Activated naive CD4-positive, alpha-beta T cell (primary cell): ENCODE measurements around the gene C2orf49.

Experiments used
- DNase-seq, 4 experiments: peaks; one replicate each; lab custom pipeline; 2025; lab: John Stamatoyannopoulos, UW

C2orf49 gene

DNA sequence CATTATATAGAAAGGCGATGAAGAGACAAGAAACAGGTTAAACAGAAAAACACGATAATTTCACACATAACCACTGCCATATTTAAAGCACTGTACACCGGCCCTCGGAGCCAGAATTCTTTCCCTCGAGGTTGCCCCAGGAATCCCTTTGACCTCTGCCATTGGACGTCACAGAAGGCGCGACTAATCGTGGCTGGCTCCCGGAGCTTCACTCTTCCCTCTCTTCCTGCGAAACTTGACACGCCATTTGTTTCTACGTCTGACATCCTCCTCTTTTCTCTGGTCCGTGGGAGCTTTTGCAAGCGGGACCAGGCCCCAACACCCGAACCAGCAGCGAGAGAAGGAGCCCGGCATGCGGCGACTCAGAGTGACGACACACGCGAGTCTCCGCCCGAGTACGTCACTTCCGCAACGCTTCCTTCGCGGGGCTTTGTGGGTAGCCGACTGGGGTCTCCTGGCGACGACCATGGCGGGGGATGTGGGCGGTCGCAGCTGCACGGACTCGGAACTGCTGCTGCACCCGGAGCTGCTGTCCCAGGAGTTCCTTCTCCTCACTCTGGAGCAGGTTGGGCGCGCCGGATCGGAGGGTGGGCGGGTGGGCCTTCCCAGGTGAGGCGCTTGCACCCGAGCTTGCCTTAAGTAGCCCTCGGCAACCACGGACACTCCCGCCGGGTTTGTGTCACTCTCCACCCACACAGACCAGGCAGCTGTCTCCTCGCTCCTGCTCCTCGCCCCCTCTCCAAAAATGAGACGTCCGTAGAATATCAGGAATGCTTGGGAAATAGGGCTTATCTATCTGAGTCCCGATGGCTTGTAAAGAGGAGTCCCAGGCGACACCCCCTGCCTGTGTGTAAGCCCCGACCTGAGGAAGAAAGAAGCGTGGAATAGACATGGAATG is at the start of gene C2orf49:
TSS of gene C2orf49 (plus strand) at position 419 of the 898 bp plus-strand sequence. CDS start at position 467, 48 bp downstream.
- peak; percentile 76 to 86 (median 80) for DNase-seq

DNA sequence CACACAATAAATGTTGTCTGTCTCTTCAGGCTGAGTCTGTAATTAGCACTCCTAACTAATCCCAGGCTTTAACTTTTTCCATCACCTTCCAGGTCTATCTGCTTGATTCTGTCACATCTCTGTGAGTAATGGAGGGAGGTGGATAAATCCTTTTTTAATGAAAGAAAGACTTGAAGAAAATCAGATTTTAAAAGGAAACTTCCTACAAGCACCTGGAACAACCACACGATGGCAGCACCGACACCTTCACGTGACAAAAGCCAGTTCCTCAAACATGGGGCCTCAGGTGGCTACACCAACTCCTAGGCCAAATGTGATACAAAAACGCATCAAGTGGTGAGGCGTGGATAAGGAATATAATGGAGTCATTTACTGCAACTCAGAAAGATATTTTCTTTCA is 49.6 kb upstream of the C2orf49 start:
- peak in 1 of 4 experiments; percentile 8 for DNase-seq

- DNase-seq = no peak
Measured at GRCh38 chr2:105288133-105288532, 49.2 kb upstream of the C2orf49 start.

- DNase-seq = no peak
Measured at GRCh38 chr2:105290981-105291660, 46.2 kb upstream of the C2orf49 start.

DNA sequence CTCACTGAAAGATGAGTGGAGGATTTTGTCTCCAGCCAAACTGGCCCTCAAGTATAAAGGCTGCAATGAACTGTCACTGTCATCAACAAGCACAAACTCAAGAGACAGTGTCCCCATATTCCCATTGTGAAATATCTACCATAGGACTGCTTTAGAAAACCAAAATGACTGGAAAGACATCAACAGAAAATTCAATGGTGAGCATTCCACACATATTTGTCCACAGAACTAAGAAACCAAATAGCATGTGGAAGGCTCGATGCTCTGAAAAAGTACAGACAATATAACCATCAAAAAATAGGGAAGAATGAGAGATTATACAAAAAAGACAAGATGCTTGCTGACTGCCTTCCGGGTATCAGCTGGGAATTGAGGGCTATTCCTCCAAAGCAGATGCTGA is 45.4 kb upstream of the C2orf49 start:
- no peak for DNase-seq

DNA sequence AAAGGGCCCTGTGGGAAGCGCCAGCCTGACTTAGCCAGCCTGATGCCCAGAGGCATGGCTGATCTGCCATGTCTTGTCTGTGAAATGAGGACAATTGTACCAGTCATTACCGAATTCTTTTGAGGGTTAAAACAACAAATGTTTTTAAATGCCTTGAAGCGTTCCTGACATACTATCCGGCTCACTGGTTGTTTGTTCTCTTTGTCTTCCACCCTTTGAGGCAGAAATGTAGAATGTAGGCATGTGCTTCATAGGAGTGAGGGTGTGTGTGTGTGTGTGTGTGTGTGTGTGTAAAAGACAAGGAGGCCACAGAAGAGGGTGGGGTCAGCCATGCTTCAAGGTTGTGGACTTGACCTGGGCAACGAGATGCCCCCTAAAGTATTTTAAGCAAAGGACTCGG is 43.3 kb upstream of the C2orf49 start:
- DNase-seq = no peak

DNA sequence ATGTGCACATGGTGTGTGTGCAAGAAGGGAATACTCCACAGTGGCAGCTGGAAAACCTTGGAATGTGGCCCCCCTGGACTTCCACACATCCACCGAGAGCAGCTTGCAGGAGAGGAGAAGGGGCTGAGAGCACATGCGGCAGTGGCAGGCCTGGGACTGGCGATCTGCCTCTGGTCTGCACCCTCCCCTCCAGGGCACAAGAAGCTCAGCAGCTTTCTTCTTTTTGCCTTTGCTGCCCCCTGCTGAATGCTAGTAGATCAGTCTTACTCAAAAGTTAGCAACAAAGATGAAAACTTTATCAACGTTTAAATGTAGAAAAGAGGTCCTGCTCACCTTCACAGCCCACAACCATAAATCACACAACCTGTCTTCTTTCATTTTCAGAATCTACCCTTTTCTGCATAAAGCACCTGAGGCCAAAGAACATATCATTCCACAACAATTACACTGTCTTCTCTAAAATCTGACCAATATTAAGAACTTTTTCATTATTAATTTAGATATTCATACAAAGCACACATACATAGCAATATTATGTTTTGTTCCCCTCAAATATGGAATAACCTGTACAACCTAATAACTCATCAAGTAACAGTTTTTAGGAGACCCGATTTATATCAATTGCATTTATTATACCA is 42.4 kb upstream of the C2orf49 start:
- no peak for DNase-seq

DNA sequence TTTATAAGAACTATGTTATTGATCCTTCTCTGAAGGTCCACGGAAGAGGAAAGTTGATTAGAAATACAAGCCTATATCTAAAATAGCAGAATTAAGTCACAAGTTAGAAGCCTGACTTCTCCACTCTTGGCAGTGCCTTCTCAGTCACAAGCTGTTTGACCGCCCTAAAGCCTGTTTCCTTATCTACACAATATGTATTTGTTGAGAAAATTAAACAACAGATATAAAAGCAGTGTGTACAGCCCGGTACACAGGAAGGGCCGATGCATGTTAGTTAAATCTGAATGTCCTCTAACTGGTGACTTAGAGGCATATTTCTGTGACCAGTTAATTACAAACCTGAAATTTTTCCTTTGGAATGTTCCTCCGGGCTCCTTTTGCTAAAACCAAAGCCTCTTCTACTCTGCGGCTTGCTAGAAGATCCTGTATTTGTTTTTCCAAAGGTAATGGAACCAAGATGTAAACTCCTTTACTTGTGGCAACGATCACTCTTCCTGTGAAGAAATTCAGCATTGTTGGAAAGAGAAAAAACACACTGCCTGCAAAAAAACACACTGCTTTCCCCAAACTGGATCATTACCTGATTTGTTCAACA is 41.2 kb upstream of the C2orf49 start:
- DNase-seq = no peak

GRCh38 chr2:105297216-105297615 is 40.1 kb upstream of the C2orf49 start:
- DNase-seq = no peak

- no peak for DNase-seq
Measured at GRCh38 chr2:105298017-105298416, 39.3 kb upstream of the C2orf49 start.

GRCh38 chr2:105299290-105299689 is 38.0 kb upstream of the C2orf49 start:
- no peak for DNase-seq

- DNase-seq = no peak
Measured at GRCh38 chr2:105301646-105302045, 35.7 kb upstream of the C2orf49 start.

DNA sequence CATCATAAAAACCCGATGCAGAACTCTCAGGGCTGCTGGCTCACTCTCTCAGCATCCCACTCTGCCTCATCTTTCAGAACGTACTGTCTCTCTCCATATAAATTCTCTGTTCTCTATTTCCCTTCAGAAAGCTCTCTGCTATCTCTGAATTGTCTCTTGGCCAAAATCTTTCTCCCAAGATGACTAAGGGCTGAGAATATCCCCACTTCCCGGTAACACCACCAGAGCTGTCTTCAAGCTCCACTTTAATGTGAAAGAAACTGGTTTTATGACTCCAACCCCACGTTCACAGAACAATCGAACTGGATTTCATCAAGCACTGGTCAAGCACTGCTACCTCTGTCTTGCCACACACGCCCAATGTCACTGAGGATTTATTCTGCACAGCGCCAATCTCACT is 30.2 kb upstream of the C2orf49 start:
- no peak for DNase-seq

DNA sequence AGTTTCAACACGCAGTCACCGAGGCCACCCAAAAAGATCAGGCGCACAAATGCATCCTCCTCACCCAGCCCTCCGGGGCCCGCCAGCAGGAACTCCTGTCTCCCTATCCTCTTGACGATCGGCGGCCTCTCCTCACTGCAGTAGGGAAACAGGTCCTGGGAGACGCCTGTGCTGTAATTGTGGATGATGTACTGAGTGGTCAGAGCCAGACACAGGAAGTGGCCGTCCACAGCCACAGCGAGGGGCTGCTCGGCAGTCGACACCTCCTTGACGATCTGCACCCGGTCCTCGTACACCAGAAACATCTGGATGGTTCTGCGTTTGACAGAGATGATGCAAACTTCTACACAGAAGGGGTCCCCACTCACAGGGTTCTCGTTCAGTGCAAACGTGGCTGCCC is 29.8 kb upstream of the C2orf49 start:
- no peak for DNase-seq

DNA sequence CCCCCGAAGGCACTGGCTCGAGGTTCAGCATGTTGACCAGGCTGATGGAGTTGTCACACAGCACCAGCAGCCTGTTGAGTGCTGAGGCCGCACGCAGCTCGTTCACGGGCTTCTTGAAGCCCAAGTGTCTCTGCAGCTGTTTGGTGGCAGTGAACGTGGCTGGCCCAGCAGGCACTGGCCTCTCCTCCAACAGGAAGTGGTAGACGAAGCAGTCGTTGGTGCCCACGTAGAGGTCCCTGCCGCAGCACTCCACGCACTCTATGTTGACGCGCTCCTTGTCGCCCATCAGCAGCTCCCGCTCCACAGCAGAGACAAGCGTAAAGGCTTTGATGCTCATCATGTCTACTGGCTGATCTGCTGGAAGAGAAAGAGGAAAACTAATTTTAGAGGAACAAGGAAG is 29.4 kb upstream of the C2orf49 start:
- DNase-seq = no peak

GRCh38 chr2:105308382-105309146 is 28.8 kb upstream of the C2orf49 start:
- DNase-seq = no peak

DNA sequence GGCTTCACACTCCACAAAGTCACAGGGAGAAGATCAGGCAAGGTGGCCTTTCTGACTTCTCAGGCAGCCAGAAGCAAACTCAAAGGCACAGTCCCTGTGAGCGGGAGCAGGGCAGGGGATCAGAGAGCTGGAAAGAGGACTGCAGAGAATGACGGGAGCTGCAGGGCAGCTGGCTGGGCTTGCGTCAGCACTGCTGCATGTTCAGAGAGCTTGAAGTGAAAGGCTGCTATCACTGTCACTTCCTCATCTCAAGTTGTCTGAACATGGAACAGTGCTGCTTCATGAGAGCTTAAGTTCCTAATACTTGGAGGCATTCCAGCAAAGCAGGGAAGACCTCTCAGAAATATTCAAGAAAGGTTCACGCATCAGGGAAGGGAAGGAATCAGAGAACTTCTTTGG is 28.2 kb upstream of the C2orf49 start:
- DNase-seq = no peak

- no peak for DNase-seq
Measured at GRCh38 chr2:105313877-105314276, 23.5 kb upstream of the C2orf49 start.

DNA sequence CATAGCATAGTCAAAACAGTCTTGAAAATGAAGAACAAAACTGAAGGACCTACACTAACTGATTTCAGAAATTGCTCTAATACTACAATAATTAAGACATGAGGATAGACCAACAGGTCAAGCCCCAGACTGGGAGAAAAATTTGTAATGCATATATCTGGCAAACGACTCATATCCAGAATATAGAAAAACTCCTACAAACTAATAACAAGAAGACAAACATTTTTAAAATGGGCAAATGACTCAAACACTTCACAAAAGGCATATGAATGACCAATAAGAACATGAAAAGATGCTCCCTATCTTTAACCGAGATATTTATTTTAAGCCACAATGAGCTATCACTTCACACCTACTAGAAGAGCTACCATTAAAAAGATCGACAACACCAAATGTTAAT is 22.0 kb upstream of the C2orf49 start:
- no peak for DNase-seq

DNA sequence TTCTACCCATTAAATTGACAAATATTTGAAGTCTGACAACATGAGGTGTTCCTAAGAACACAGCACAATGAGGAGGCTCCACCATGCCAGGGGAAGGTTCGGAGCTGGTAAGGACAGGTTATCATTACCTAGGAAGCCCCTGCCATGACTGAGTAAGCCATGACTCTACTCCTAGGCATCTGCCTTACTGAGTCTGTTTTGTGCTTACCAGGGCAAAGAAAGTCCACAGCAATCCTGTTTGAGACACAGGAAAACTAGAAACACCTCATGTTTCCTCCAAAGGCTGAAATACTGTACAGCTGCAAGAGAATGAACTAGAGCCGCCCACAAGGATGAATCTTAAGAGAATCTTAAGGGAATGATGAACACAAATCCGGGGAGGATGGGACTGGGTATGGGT is 19.4 kb upstream of the C2orf49 start:
- no peak for DNase-seq

GRCh38 chr2:105320651-105321215 is 16.6 kb upstream of the C2orf49 start:
- no peak for DNase-seq
